AG20443 (cell line): Measurements from ENCODE around the gene TDRD9.
"Not testable (repeated sequence)": the region's sequence is repeated elsewhere in the genome, so short reads cannot be mapped to it uniquely, and the experiment has no call there.

Source experiments
- DNase-seq: peaks from one replicate; pipeline ENCODE4 v3.0.0; 2012; ENCODE audit warnings: low spot score, mixed read lengths

TDRD9 gene

GRCh38 chr14:103892247-103892646, 36.0 kb upstream of the TDRD9 start:
- no peak for DNase-seq

- DNase-seq, result no peak
Measured at GRCh38 chr14:103894034-103894722, 34.1 kb upstream of the TDRD9 start.

GRCh38 chr14:103894723-103895059, 33.6 kb upstream of the TDRD9 start:
- DNase-seq, result no peak

- no peak for DNase-seq
Measured at GRCh38 chr14:103896578-103896977, 31.7 kb upstream of the TDRD9 start.

GRCh38 chr14:103897075-103897947, 30.9 kb upstream of the TDRD9 start:
- DNase-seq, result no peak

- no peak for DNase-seq
Measured at GRCh38 chr14:103898204-103898603, 30.1 kb upstream of the TDRD9 start.

- DNase-seq, result no peak
Measured at GRCh38 chr14:103898711-103899110, 29.5 kb upstream of the TDRD9 start.

- DNase-seq, result no peak
Measured at GRCh38 chr14:103899316-103899715, 28.9 kb upstream of the TDRD9 start.

- DNase-seq, result no peak
Measured at GRCh38 chr14:103899833-103900232, 28.4 kb upstream of the TDRD9 start.

- DNase-seq, result no peak
Measured at GRCh38 chr14:103904493-103905107, 23.7 kb upstream of the TDRD9 start.

- DNase-seq, result no peak
Measured at GRCh38 chr14:103905842-103906456, 22.3 kb upstream of the TDRD9 start.

- no peak for DNase-seq
Measured at GRCh38 chr14:103908580-103908979, 19.7 kb upstream of the TDRD9 start.

- DNase-seq, result no peak
Measured at GRCh38 chr14:103909531-103910261, 18.6 kb upstream of the TDRD9 start.

- peak; percentile 79 for DNase-seq
Measured at GRCh38 chr14:103910262-103910935, 17.9 kb upstream of the TDRD9 start.

GRCh38 chr14:103910984-103911383, 17.3 kb upstream of the TDRD9 start:
- no peak for DNase-seq

- DNase-seq, result no peak
Measured at GRCh38 chr14:103915616-103916015, 12.6 kb upstream of the TDRD9 start.

GRCh38 chr14:103916636-103917262, 11.5 kb upstream of the TDRD9 start:
- no peak for DNase-seq

GRCh38 chr14:103920981-103921854, 7.0 kb upstream of the TDRD9 start:
- DNase-seq, result peak; percentile 99

GRCh38 chr14:103921855-103922200, 6.4 kb upstream of the TDRD9 start:
- not testable (repeated sequence) for DNase-seq

- DNase-seq, result no peak
Measured at GRCh38 chr14:103923863-103924262, 4.4 kb upstream of the TDRD9 start.
